ENCODE measurements around the gene APOL3.

DNA sequence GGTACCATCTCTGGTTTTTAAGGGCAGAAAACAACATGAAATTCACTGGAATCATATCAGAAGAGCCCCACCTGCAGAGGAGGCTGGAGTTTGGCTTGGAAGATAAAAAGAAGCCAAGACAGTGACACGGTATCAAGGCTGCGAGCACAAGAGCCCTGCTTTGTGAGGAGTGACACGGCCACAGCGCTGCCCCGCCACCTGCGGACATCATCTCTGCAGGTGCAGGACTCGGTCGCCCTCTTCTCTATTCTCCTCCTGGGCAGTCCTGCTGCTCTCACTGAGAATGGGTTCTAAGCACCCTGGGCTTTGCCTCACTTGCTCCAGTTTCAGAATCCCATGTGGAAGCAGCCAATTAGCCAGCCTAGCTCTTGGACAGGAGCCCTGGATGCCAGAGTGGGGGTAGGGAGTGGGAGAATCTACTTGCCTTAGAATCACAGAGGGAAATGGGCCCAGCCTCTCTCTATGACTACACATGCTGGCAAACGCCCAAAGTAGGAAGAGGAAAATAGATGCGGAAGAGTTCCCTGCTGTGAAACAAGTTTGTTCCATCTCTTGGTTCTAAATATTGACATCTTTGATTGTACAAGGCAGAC, 24.0 kb upstream of the APOL3 start:
- TF ChIP-seq, protein P1, sequence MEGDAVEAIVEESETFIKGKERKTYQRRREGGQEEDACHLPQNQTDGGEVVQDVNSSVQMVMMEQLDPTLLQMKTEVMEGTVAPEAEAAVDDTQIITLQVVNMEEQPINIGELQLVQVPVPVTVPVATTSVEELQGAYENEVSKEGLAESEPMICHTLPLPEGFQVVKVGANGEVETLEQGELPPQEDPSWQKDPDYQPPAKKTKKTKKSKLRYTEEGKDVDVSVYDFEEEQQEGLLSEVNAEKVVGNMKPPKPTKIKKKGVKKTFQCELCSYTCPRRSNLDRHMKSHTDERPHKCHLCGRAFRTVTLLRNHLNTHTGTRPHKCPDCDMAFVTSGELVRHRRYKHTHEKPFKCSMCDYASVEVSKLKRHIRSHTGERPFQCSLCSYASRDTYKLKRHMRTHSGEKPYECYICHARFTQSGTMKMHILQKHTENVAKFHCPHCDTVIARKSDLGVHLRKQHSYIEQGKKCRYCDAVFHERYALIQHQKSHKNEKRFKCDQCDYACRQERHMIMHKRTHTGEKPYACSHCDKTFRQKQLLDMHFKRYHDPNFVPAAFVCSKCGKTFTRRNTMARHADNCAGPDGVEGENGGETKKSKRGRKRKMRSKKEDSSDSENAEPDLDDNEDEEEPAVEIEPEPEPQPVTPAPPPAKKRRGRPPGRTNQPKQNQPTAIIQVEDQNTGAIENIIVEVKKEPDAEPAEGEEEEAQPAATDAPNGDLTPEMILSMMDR (IDR thresholded peaks at IDR 0.05) = no peak
- TF ChIP-seq POLR2A (IDR thresholded peaks at IDR 0.05) = no peak

Data from Peyer's patch (tissue), 4 donors.